Measurements from ENCODE around the gene RGL3.
"Not testable (repeated sequence)": the region's sequence is repeated elsewhere in the genome, so short reads cannot be mapped to it uniquely, and the experiment has no call there.

RGL3 gene

DNA sequence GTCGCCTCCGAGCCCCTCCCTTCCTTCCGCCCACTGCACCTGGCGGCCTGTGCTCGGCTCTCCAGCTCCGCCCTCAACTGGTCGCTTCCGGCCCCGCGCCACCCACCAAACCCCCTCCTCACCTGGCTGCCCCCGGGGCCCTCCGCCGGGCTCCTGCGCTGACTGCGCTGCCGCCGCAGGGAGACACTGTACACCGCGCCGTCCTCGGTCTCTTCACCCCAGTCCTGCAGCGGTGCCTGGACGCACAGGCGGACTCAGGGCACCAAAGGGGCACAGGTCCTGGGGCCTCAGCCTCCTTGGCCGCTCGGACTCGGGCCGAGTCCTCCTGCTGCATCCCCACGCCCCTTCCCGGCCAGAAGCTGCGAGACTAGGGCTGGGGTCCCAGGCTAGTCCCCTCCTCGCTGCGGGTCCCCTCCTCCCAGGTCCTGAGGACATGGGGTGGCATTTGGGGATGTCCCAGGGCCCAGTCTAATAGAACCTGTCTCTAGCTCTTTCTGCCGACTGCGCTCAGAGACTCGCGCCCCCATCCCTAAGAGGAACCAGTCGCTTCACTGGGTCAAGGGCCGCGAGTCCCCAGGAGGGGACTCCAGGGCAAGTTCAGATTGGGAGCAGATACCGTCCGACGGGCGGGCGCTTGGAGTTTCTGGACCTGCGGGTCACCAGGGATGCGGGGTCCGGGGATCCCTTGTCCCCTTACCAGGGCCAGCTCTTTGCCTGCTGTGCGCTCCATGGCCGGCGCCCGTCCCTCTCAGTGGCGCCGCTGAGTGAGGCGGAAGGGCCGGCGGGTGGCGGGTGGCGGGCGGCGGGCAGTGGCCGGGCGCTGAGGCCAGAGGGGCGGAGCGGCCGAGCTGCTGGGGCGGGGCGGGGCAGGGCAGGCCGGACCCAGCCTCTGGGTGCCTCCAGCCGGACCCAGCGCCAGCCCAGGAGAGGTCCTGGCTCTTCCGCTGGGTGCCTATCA, at the start of gene RGL3:
Gene RGL3 (minus strand): TSS at position 766 of the 958 bp plus-strand sequence. CDS start 36 bp downstream, at position 730.
- TF ChIP-seq CTCF (IDR thresholded peaks at IDR 0.05; ENCODE audit: low read depth, low read length) = no peak
- H3K4me3 ChIP-seq (ENCODE audit: low read depth, low read length) = peak within 1 kb of the TSS; percentile 58

DNA sequence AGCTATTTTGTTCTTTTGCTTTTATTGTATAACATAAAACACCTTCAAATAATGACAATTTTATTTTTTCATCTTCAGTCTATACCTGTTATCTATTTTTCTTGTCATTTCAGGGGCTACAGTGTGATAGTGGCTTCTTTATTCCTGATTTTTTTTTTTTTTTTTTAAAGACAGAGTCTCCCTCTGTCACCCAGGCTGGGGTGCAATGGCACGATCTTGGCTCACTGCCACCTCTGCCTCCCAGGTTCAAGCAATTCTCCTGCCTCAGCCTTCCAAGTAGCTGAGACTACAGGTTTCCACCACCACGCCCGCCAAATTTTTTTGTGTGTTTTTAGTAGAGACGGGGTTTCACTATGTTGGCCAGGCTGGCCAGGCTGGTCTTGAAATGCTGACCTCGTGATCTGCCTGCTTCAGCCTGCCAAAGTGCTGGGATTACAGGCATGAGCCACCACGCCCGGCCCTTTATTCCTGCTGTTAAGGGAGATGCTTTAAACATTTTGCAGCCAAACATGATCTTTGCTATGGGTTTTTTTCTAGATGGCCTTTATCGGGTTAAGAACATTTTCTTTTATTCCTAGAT, 49.2 kb upstream of the RGL3 start:
- H3K4me3 ChIP-seq (ENCODE audit: low read depth, low read length) = not testable (repeated sequence)

DNA sequence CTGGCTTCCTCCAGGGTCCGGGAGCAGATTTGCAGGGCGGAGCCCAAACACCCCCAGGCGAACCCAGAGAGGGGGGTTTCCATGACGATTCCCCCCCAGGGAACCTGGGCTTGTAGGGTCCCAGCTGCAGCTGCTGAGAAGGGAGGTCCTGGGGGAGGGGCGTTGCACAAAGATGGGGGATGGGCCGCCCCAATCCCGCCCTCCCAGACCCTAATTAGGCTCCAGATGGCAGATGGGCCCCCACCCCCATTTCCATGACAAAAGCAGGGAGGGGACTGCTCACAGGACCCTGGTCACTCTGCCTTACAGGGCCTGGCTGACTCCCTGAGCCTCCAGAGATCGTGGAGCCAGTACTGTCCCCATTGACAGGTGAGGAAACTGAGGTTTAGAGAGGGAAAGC, 46.5 kb upstream of the RGL3 start:
- H3K4me3 ChIP-seq (ENCODE audit: low read depth, low read length) = no peak overlapping the region
- TF ChIP-seq CTCF (IDR thresholded peaks at IDR 0.05; ENCODE audit: low read depth, low read length) = no peak

- TF ChIP-seq CTCF (IDR thresholded peaks at IDR 0.05; ENCODE audit: low read depth, low read length) = no peak
- no peak overlapping the region for H3K4me3 ChIP-seq (ENCODE audit: low read depth, low read length)
Measured at GRCh38 chr19:11464333-11465265, 45.5 kb upstream of the RGL3 start.

- TF ChIP-seq CTCF (IDR thresholded peaks at IDR 0.05; ENCODE audit: low read depth, low read length) = no peak
- no peak overlapping the region for H3K4me3 ChIP-seq (ENCODE audit: low read depth, low read length)
Measured at GRCh38 chr19:11463391-11463790, 44.3 kb upstream of the RGL3 start.

DNA sequence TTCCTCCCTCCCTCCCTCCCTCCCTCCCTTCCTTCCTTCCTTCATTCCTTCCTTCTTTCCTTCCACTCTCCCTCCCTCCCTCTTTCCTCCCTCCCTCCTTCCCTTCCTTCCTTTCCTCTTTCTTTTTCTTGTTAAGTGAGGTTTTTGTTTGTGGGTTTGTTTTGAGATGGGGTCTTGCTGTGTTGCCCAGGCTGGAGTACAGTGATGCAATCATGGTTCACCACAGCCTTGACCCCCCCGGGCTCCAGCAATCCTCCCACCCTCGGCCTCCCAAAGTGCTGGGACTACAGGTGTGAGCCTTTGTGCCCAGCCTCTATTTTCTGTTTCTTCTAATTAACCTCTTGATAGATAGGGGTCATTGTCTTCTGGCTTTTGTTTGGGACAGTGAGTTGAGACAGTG, 42.3 kb upstream of the RGL3 start:
- TF ChIP-seq CTCF (IDR thresholded peaks at IDR 0.05; ENCODE audit: low read depth, low read length) = no peak
- no peak overlapping the region for H3K4me3 ChIP-seq (ENCODE audit: low read depth, low read length)

GRCh38 chr19:11460207-11460606, 41.1 kb upstream of the RGL3 start:
- no peak for TF ChIP-seq CTCF (IDR thresholded peaks at IDR 0.05; ENCODE audit: low read depth, low read length)
- no peak overlapping the region for H3K4me3 ChIP-seq (ENCODE audit: low read depth, low read length)

DNA sequence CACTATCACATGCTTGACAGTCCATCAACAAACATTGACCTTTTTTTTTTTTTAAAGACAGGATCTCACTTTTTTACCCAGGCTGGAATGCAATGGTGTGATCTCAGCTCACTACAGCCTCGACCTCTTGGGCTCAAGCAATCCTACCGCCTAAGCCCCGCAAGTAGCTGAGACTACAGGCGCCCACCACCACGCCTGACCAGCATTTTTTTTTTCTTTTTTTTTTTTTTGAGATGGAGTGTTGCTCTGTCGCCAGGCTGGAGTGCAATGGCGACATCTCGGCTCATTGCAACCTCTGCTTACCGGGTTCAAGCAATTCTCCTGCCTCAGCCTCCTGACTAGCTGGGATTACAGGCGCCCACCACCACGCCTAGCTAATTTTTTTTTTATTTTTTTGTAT, 39.8 kb upstream of the RGL3 start:
- H3K4me3 ChIP-seq (ENCODE audit: low read depth, low read length) = not testable (repeated sequence)

Data from WI38 (cell line).